NCI-H1694 treated with DMSO at 0.1 percent for 48 hours (cell line): ENCODE data around the gene GALNT12.
A peak's percentile ranks its signal among the peaks of the same experiment; 100 is the strongest.

ENCODE experiments used
- DNase-seq: peaks from one replicate; lab custom pipeline; 2025; lab: John Stamatoyannopoulos, UW

Gene GALNT12

GRCh38 chr9:98833090-98833956, 25.9 kb downstream of the GALNT12 start:
- no peak for DNase-seq

GRCh38 chr9:98834386-98834785, 26.9 kb downstream of the GALNT12 start:
- no peak for DNase-seq

GRCh38 chr9:98836206-98836605, 28.7 kb downstream of the GALNT12 start:
- DNase-seq: no peak

- DNase-seq: no peak
Observed at GRCh38 chr9:98837516-98837915, 30.0 kb downstream of the GALNT12 start.

GRCh38 chr9:98838155-98838867, 30.8 kb downstream of the GALNT12 start:
- DNase-seq: no peak

- no peak for DNase-seq
Observed at GRCh38 chr9:98838868-98839565, 31.5 kb downstream of the GALNT12 start.

- DNase-seq: no peak
Observed at GRCh38 chr9:98839724-98840123, 32.3 kb downstream of the GALNT12 start.

- no peak for DNase-seq
Observed at GRCh38 chr9:98842510-98842909, 35.0 kb downstream of the GALNT12 start.

GRCh38 chr9:98846081-98846480, 38.6 kb downstream of the GALNT12 start:
- no peak for DNase-seq

- DNase-seq: no peak
Observed at GRCh38 chr9:98846879-98847278, 39.4 kb downstream of the GALNT12 start.

GRCh38 chr9:98848450-98849149, 41.1 kb downstream of the GALNT12 start:
- DNase-seq: peak; percentile 55

GRCh38 chr9:98849563-98849962, 42.1 kb downstream of the GALNT12 start:
- DNase-seq: no peak

GRCh38 chr9:98850851-98851729, 43.6 kb downstream of the GALNT12 start:
- no peak for DNase-seq

- DNase-seq: no peak
Observed at GRCh38 chr9:98851730-98852459, 44.4 kb downstream of the GALNT12 start.

GRCh38 chr9:98852460-98852734, 44.9 kb downstream of the GALNT12 start:
- DNase-seq: no peak

GRCh38 chr9:98852961-98853360, 45.5 kb downstream of the GALNT12 start:
- DNase-seq: no peak

- DNase-seq: no peak
Observed at GRCh38 chr9:98854266-98854665, 46.8 kb downstream of the GALNT12 start.

GRCh38 chr9:98855592-98855991, 48.1 kb downstream of the GALNT12 start:
- DNase-seq: no peak

GRCh38 chr9:98856982-98857381, 49.5 kb downstream of the GALNT12 start:
- DNase-seq: no peak

GRCh38 chr9:98859941-98860340, 52.5 kb downstream of the GALNT12 start:
- no peak for DNase-seq

- DNase-seq: peak; percentile 76
Observed at GRCh38 chr9:98860871-98861293, 53.4 kb downstream of the GALNT12 start.
